ENCODE measurements around the gene RBM19. TPM values are rescaled to one million over a fixed set of nuclear protein-coding genes. Genes with fewer than 3 reads are reported as not detected.

The RBM19 gene
- total RNA-seq, 4 donors from 2014 or later, result 19.3 to 45.5 (median 31.5) TPM

DNA sequence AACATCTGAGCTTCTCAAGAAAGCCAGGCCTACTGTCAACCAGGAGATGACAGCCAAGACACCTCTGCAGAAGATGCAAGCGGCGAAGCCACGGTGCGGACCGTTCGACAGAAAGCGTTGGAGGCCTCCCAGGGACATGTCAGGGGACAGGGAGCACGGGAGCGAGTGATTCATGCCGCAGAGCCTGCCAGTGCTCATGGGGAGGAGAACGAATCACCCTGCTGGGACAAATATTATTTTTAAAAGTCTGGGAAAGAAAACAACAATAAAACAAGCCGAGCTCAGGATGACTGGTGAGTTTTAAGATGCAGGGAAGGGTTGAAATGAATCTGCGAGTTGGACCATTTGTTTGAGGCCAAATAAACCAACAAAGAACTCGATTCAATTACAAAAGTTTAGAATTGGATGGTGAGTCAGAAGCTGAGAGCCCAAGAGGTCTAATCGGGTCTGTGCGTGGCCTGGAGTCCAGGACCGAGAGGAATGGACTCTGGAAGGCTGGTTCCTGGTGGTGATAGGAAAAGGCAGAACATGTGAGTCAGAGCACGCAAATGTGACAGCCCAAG, 91.0 kb downstream of the RBM19 start:
- H3K4me3 ChIP-seq, result no peak overlapping the region
- no peak for TF ChIP-seq POLR2A (IDR thresholded peaks at IDR 0.05)
- H3K36me3 ChIP-seq, result no peaks in the 10 kb centered on the region
- no peaks in the 10 kb centered on the region for H3K9me3 ChIP-seq
- no peaks in the 10 kb centered on the region for H3K27me3 ChIP-seq
- H3K27ac ChIP-seq, result no peak overlapping the region
- intact Hi-C loops (cut with DNase I; ENCODE audit: low total_unique reads), result no loop called here
- no peaks in the 10 kb centered on the region for H3K4me1 ChIP-seq
- no peak for DNase-seq

DNA sequence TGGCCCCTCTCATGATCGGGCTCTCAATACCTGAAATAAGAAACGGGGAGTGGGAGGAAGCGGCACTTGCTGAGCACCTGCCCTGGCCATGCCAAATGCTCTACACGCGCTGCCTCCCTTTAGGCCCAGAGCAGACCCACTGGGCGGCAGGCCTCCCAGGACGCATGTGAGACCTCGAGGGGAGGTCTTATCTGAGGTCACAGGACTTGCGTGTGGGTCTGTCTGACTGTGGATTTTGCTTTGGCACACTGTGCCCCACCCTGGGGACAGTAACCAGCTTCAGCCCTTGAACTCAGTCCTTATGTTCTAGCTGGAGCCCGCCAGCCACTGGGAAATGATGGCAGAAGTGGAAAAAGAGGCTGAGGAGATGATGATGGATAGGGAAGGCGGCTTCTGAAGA, 91.8 kb downstream of the RBM19 start:
- Histone ChIP-seq H3K27ac (no peak overlapping the region), H3K9me3 (no peaks in the 10 kb centered on the region), H3K4me3 (no peak overlapping the region), H3K36me3 (no peaks in the 10 kb centered on the region), H3K4me1 (no peaks in the 10 kb centered on the region), H3K27me3 (no peaks in the 10 kb centered on the region)
- TF ChIP-seq, protein P1, sequence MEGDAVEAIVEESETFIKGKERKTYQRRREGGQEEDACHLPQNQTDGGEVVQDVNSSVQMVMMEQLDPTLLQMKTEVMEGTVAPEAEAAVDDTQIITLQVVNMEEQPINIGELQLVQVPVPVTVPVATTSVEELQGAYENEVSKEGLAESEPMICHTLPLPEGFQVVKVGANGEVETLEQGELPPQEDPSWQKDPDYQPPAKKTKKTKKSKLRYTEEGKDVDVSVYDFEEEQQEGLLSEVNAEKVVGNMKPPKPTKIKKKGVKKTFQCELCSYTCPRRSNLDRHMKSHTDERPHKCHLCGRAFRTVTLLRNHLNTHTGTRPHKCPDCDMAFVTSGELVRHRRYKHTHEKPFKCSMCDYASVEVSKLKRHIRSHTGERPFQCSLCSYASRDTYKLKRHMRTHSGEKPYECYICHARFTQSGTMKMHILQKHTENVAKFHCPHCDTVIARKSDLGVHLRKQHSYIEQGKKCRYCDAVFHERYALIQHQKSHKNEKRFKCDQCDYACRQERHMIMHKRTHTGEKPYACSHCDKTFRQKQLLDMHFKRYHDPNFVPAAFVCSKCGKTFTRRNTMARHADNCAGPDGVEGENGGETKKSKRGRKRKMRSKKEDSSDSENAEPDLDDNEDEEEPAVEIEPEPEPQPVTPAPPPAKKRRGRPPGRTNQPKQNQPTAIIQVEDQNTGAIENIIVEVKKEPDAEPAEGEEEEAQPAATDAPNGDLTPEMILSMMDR (IDR thresholded peaks at IDR 0.05), result no peak
- no peak for TF ChIP-seq POLR2A (IDR thresholded peaks at IDR 0.05)
- DNase-seq, result no peak
- intact Hi-C loops (cut with DNase I; ENCODE audit: low total_unique reads), result no loop called here

DNA sequence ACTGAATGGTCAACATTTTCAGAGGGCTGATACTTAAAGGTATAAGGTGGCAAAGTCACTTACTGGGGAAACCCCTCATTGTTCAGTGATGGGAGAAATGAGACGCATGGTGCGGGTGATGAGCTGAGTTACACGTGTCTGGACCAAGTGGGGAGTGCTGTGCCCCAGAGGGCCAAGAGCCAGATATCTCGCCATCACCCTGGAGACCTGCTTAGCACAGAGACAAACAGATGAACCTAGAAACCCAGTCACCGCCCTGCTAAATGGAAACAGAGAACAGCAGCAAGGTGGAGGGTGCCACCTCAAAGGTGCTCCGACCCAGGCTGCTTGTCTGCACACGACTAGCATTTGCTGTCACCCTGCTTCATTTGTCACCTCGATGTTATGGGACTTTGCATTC, 92.4 kb downstream of the RBM19 start:
- Histone ChIP-seq H3K4me3 (no peak overlapping the region), H3K9me3 (no peaks in the 10 kb centered on the region), H3K36me3 (no peaks in the 10 kb centered on the region), H3K4me1 (no peaks in the 10 kb centered on the region), H3K27me3 (no peaks in the 10 kb centered on the region), H3K27ac (no peak overlapping the region)
- intact Hi-C loops (cut with DNase I; ENCODE audit: low total_unique reads), result no loop called here
- no peak for TF ChIP-seq POLR2A (IDR thresholded peaks at IDR 0.05)
- DNase-seq, result no peak

DNA sequence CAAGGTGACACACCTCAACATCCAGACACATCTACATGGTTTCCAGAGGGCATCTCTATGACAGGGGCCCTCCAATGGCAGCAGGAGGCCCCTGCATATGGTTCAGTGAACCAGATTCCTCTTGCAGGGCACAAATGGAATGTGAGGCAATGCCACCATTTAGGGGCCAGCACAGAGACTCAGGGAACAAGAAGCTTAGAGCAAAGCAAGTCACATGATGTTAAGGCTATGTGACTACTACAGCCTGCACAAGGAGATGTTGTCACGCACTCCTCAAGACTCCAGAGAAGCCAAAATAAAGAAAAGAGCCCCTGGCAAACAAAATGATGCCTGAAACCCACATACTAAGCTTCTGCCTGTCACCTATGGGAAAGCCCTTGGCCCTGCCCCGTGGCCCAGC, 95.2 kb downstream of the RBM19 start:
- no peaks in the 10 kb centered on the region for H3K9me3 ChIP-seq
- intact Hi-C loops (cut with DNase I; ENCODE audit: low total_unique reads), result no loop called here

DNA sequence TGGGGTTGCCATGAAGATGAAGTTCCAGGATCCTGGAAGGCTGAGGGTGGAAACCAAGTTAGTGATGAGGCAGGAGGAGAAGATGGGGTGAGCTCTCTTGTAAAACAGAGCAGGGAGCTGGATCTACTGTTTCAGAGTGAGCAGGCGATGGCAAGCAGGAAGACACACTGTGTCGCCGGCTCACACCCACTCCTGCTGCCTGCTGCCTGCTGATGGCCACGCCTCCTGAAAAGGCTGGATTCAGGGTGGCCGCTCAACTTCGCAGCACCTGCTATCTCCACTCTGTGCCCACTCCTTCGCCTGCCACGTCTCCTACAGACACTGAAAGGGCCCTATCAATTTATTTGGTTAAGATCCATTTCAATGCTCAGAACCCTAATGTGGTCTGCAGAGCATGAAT, 96.1 kb downstream of the RBM19 start:
- intact Hi-C loops (cut with DNase I; ENCODE audit: low total_unique reads), result no loop called here
- no peaks in the 10 kb centered on the region for H3K4me1 ChIP-seq
- H3K4me3 ChIP-seq, result no peak overlapping the region
- H3K27ac ChIP-seq, result no peak overlapping the region
- H3K27me3 ChIP-seq, result no peaks in the 10 kb centered on the region
- no peaks in the 10 kb centered on the region for H3K36me3 ChIP-seq
- TF ChIP-seq, protein P1 (IDR thresholded peaks at IDR 0.05), result no peak
- no peak for TF ChIP-seq POLR2A (IDR thresholded peaks at IDR 0.05)
- DNase-seq, result no peak
- no peaks in the 10 kb centered on the region for H3K9me3 ChIP-seq

More for the DNA sequence above, 95.2 kb downstream of the RBM19 start:
- no peaks in the 10 kb centered on the region for H3K4me1 ChIP-seq
- TF ChIP-seq, protein P1 (IDR thresholded peaks at IDR 0.05), result no peak
- TF ChIP-seq POLR2A (IDR thresholded peaks at IDR 0.05), result no peak
- no peaks in the 10 kb centered on the region for H3K36me3 ChIP-seq
- no peak for DNase-seq
- no peaks in the 10 kb centered on the region for H3K27me3 ChIP-seq
- no peak overlapping the region for H3K27ac ChIP-seq
- no peak overlapping the region for H3K4me3 ChIP-seq

DNA sequence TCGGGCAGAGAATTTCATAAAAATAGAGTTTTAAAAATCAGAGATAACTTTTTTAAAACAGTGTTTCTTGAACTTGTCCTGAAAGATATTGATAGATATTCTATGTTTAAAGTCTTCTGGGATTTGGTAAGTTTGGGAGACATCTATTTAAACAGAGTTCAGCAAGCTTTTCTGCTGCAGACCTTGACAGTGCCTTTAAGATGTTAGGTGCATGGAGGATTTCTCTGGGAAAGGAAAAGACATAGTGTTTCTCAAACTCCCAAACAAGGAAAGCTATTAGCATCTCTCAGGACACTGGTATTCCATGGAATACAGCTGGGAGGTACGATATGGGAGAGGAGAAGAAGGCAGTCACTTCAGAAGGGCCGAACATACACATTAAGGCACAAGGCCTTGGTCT, 97.8 kb downstream of the RBM19 start:
- intact Hi-C loops (cut with DNase I; ENCODE audit: low total_unique reads), result no loop called here
- DNase-seq, result no peak
- Histone ChIP-seq H3K4me1 (no peaks in the 10 kb centered on the region), H3K27ac (no peak overlapping the region), H3K4me3 (no peak overlapping the region), H3K9me3 (no peaks in the 10 kb centered on the region), H3K27me3 (no peaks in the 10 kb centered on the region), H3K36me3 (no peaks in the 10 kb centered on the region)
- no peak for TF ChIP-seq POLR2A (IDR thresholded peaks at IDR 0.05)
- TF ChIP-seq, protein P1 (IDR thresholded peaks at IDR 0.05), result no peak

Measured in uterus (tissue), 4 donors.